GM12874 (cell line): ENCODE results near the gene DHCR7.

Source experiments
- TF ChIP-seq, protein P1 (sequence below): IDR thresholded peaks from 2 replicates; pipeline ENCODE4 v1.5.1; 2011; ENCODE audit warnings: low read depth, mild to moderate bottlenecking, control low read depth, low read length, moderate library complexity; ENCODE audit not compliant: insufficient read depth

Gene DHCR7, protein sequence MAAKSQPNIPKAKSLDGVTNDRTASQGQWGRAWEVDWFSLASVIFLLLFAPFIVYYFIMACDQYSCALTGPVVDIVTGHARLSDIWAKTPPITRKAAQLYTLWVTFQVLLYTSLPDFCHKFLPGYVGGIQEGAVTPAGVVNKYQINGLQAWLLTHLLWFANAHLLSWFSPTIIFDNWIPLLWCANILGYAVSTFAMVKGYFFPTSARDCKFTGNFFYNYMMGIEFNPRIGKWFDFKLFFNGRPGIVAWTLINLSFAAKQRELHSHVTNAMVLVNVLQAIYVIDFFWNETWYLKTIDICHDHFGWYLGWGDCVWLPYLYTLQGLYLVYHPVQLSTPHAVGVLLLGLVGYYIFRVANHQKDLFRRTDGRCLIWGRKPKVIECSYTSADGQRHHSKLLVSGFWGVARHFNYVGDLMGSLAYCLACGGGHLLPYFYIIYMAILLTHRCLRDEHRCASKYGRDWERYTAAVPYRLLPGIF

DNA sequence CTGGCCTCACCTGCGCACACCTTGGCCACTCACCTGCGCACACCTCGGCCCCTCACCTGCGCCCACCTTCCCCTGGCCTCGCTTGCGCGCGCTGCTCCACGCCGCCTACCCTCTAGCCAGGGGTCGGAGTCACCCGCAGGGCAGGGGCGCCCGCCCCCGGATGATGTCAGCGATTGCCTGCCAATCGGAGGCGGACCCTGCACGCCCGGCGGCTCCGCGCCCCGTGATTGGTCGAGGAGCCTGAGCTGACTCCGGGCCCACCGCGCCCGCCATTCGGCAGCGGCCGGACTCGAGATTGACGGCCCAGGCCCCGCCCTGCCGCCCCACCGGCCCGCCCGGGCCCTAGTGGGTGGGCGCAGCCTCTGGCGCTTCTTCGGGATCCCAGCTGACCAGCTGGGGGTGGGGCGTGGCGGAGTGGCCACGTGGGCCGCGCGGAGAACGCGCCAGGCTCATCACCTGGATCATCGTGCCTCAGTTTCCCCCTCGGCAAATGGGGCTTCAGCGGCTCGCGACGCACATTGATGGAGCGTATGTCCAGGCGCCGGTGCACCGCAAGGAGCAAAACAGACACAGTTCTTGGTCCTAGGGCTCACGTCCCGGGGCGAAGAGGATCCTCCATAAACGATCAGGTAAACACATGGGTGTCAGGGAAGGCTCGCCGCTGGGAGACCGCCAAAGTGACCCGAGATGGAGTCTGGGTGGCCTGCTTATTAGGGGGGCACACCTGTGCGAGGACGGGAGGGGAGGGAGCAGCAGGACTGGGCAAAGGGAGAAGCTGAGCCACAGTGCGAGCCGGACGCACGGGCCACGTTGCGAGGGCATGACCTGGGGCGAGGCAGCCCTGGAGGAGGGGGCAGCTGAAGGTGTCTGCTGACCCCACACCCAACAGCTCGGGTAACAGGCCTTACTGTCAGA, at the start of gene DHCR7:
TSS of gene DHCR7 (minus strand) at position 137 of the 915 bp plus-strand sequence. CDS start 3,441 bp downstream, outside the sequence.
- TF ChIP-seq, protein P1, sequence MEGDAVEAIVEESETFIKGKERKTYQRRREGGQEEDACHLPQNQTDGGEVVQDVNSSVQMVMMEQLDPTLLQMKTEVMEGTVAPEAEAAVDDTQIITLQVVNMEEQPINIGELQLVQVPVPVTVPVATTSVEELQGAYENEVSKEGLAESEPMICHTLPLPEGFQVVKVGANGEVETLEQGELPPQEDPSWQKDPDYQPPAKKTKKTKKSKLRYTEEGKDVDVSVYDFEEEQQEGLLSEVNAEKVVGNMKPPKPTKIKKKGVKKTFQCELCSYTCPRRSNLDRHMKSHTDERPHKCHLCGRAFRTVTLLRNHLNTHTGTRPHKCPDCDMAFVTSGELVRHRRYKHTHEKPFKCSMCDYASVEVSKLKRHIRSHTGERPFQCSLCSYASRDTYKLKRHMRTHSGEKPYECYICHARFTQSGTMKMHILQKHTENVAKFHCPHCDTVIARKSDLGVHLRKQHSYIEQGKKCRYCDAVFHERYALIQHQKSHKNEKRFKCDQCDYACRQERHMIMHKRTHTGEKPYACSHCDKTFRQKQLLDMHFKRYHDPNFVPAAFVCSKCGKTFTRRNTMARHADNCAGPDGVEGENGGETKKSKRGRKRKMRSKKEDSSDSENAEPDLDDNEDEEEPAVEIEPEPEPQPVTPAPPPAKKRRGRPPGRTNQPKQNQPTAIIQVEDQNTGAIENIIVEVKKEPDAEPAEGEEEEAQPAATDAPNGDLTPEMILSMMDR, result no peak

DNA sequence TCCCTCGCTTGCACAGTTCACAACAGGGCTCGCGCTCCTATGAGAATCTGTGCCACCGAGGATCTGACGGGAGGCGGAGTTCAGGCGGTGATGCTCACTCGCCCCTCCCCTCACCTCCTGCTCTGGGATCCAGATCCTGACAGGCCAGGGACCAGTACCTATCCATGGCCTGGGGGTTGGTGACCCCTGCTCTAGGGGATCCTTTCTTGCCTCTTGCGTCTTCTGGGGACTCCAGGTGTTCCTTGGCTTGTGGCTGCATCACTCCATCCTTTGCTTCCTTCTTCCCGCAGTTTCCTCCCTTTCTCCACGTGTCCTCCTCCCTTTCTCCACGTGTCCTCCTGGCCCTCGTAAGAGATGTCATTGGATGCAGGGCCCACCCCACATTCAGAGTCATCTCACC, 48.2 kb upstream of the DHCR7 start:
- TF ChIP-seq, protein P1, result no peak

DNA sequence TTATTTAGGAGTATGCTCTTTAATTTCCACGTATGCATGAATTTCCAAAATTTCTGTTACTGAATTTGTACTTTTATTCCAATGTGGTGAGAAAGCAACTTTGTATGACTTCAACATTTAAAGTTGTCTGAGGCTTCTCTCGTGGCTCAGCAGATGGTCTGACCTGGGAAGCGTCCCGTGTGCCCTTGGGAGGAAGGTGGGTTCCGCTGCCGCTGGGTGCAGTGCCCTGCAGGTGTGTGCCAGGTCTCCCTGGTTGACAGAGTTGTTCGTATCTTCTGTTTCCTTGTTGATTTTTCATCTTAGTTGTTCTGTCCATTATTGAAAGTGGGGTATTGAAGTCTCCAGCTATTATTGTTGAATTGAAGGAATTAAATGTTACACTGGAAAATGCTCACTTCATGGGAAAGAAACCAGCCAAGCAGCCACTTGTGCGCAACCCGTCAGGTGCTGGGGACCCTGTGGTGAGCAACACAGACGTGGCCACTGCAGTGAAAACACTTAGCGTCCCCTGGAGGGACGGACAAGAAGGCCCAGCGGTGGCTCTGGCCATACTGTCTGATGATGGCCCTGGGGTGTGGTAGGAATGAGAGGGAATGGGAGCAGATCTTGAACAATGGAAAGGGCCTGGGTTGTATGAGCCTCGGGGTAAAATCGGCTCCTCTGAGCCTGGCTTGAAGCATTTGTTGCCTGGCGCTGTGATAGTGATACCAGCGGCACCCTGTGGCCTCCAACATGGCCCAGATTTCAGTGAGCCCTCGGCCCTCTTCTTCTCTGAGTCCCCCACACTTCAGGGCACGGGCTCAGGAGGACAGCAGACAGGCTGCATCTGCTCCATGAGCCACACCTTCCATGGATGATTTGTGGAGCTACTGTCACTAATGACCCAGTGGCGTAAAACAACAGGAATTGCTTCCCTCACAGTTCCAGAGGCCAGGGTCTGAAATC, 47.4 kb upstream of the DHCR7 start:
- TF ChIP-seq, protein P1, result no peak

DNA sequence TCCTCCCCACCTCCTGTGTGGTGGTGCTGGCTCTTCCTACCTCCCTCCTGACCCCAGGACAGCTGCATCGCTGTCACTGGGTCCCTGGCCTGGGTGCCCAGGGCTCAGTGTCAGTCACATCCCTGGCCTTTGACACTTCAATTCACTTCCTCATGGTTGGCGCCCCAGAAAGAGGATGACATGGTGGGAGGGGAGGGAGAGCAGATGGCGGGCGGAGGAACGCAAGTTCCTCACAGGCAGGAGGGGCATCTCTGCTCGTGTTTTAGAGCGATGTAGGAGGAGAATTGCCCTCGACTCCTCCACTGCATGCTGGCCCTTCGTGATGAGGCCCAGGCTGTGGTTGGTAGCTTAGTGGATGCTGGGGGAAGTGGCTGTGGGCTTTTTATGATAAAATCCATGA, 43.7 kb upstream of the DHCR7 start:
- TF ChIP-seq, protein P1, result no peak

DNA sequence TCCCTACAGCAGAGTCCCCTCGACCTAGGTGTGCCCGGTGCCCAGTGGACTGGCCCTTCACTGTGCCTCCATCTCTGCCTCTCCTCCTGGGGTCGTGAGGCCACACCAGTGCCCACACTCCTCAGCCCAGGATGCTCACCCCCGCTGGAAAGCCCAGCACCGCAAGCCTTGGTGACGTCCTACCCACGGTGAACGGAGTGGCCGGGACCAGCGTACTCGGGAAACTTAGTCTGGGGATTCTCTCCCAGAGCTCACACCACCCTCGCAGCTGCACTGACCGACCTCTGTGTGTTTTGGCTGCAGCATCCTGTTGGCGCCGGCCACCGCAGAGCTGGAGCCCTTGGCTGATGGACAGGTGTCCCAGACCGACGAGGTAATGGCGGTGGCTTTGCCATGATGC, 43.3 kb upstream of the DHCR7 start:
- TF ChIP-seq, protein P1, result no peak

DNA sequence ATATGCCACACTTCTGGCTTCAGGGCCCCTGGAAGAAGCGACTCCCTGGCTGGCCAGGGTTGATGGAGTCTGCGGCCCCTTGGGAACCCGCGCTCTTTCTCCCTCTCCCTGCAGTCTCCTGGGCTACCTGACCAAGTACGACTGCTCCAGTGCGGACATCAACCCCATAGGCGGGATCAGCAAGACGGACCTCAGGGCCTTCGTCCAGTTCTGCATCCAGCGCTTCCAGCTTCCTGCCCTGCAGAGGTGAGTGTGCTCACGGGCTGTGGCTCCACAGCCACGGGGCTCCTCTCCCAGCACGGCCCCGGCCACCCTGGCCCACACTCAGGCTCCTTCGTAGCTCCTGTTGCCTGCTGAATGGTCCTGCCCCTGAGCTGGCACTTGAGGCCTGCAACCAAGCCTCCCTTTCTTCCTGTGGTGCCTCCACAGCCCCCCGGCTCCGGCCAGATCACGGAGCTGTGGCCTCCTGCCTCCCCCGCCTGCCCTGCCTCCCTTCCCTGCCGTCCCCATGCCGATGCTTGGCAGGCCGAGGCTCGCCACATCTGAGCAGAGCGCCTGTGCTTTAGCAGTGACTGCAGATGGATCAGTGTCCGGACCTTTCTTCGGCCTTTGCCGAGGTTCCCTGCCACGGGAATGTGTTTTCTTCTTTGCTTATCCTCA, 42.7 kb upstream of the DHCR7 start:
- TF ChIP-seq, protein P1, result no peak
